GM23338 (cell line): ENCODE results near the gene SORBS2. TPM values are rescaled to one million over a fixed set of nuclear protein-coding genes. Genes with fewer than 3 reads are reported as not detected.

Experiments
- ATAC-seq: fragments of 200-7000 bp; cut with Tn5 transposase; 3 replicates; pipeline ENCODE4 v1.9.1; 2020
- DNase-seq: peaks from one replicate; pipeline ENCODE4 v3.0.0-alpha.2; 2015; ENCODE audit warnings: low spot score
- H2AFZ ChIP-seq: fragments of 200-600 bp; sonication (generic); 2 replicates; pipeline ENCODE4 v1.8.0; 2016; ENCODE audit warnings: antibody characterized with exemption, mild to moderate bottlenecking, moderate library complexity
- H3F3A ChIP-seq: fragments of 200-600 bp; sonication (generic); replicated peaks from 2 replicates; pipeline ENCODE4 v1.8.0; 2017; ENCODE audit warnings: antibody characterized with exemption, mixed run types, low read depth
- H3K27ac ChIP-seq: fragments of 200-600 bp; sonication (generic); 2 replicates; pipeline ENCODE4 v1.6.1; 2016; ENCODE audit warnings: low read depth
- H3K27me3 ChIP-seq: fragments of 200-600 bp; sonication (generic); 2 replicates; pipeline ENCODE4 v1.8.0; 2016; ENCODE audit warnings: mild to moderate bottlenecking, mixed run types, moderate library complexity; ENCODE audit not compliant: insufficient read depth
- H3K36me3 ChIP-seq: fragments of 200-600 bp; sonication (generic); 2 replicates; pipeline ENCODE4 v1.8.0; 2016; ENCODE audit warnings: mild to moderate bottlenecking; ENCODE audit not compliant: insufficient read depth
- H3K4me1 ChIP-seq: fragments of 200-600 bp; sonication (generic); 2 replicates; pipeline ENCODE4 v1.8.0; 2016; ENCODE audit warnings: mild to moderate bottlenecking, moderate library complexity; ENCODE audit not compliant: insufficient read depth
- H3K4me2 ChIP-seq: fragments of 200-600 bp; sonication (generic); 2 replicates; pipeline ENCODE4 v1.7.1; 2017; ENCODE audit warnings: mixed run types
- H3K4me3 ChIP-seq: fragments of 200-600 bp; sonication (generic); 2 replicates; pipeline ENCODE4 v1.6.1; 2016; ENCODE audit warnings: mixed run types
- H3K79me2 ChIP-seq: fragments of 200-600 bp; sonication (generic); replicated peaks from 2 replicates; pipeline ENCODE4 v1.8.0; 2017; ENCODE audit warnings: mild to moderate bottlenecking; ENCODE audit not compliant: insufficient read depth
- H3K9me2 ChIP-seq: fragments of 200-600 bp; sonication (generic); 2 replicates; pipeline ENCODE4 v1.8.0; 2017; ENCODE audit not compliant: insufficient read depth
- H4K20me1 ChIP-seq: fragments of 200-600 bp; sonication (generic); replicated peaks from 2 replicates; pipeline ENCODE4 v1.8.0; 2017; ENCODE audit warnings: mild to moderate bottlenecking; ENCODE audit not compliant: insufficient read depth
- H3K27ac Mint-ChIP-seq: 2 replicates; pipeline ENCODE4 v1.8.0; 2020; ENCODE audit warnings: inconsistent platforms, mild to moderate bottlenecking, moderate library complexity, mixed read lengths
- H3K27me3 Mint-ChIP-seq: 3 replicates; pipeline ENCODE4 v1.8.0; 2022; ENCODE audit warnings: low read depth, mild to moderate bottlenecking, moderate library complexity, mixed read lengths, inconsistent platforms; ENCODE audit not compliant: insufficient read depth, poor library complexity
- H3K36me3 Mint-ChIP-seq: 3 replicates; pipeline ENCODE4 v1.8.0; 2021; ENCODE audit warnings: low read depth, mild to moderate bottlenecking, inconsistent platforms, moderate library complexity, mixed read lengths
- H3K4me1 Mint-ChIP-seq: 3 replicates; pipeline ENCODE4 v1.8.0; 2020; ENCODE audit warnings: mild to moderate bottlenecking, inconsistent platforms, mixed read lengths
- H3K4me3 Mint-ChIP-seq: 3 replicates; pipeline ENCODE4 v1.8.0; 2021; ENCODE audit warnings: moderate library complexity, mild to moderate bottlenecking, inconsistent platforms, mixed read lengths
- H3K9me3 Mint-ChIP-seq: 3 replicates; pipeline ENCODE4 v1.8.0; 2020; ENCODE audit warnings: moderate library complexity, mild to moderate bottlenecking, inconsistent platforms, mixed read lengths
- CREB1 ChIP-seq: fragments of 250-450 bp; sonication (Bioruptor Pico); IDR thresholded peaks from 2 replicates; pipeline ENCODE4 v1.5.0; 2020; ENCODE audit warnings: low read depth, mild to moderate bottlenecking, moderate library complexity
- EZH2 ChIP-seq: fragments of 200-600 bp; sonication (generic); IDR thresholded peaks from one replicate; pipeline ENCODE4 v1.8.0; 2017; ENCODE audit warnings: antibody characterized with exemption, mild to moderate bottlenecking, low read depth; ENCODE audit not compliant: unreplicated experiment
- JUNB ChIP-seq: IDR thresholded peaks from one replicate; pipeline ENCODE4 v1.6.1; 2016; ENCODE audit warnings: antibody characterized with exemption; ENCODE audit not compliant: unreplicated experiment
- NANOG ChIP-seq: IDR thresholded peaks from 2 replicates; pipeline ENCODE4 v1.6.1; 2016; ENCODE audit warnings: antibody characterized with exemption, borderline replicate concordance
- ZNF331 ChIP-seq: fragments of 250-450 bp; sonication (Bioruptor Pico); IDR thresholded peaks from 2 replicates; pipeline ENCODE4 v1.5.0; 2020; ENCODE audit warnings: low read depth, mild to moderate bottlenecking, moderate library complexity
- polyA plus RNA-seq: library from polyadenylated mRNA; unstranded; fragments of >200 nt; fragmentation: Nextera tagmentation; extraction: Ambion mirVana; gene quantifications from 2 replicates; pipeline ENCODE4 v1.2.1, GENCODE V29; 2016
- total RNA-seq: library from RNA; depleted of rRNA; stranded (reverse); fragments of >200 nt; shearing (Covaris generic); gene quantifications from 2 replicates; pipeline ENCODE4 v1.2.3, GENCODE V29; 2014
- TF ChIP-seq, protein P1 (sequence below): fragments of 250-450 bp; sonication (Bioruptor Pico); IDR thresholded peaks from 2 replicates; pipeline ENCODE4 v1.5.0; 2020; ENCODE audit warnings: mild to moderate bottlenecking, moderate library complexity
- TF ChIP-seq, protein P2 (sequence below): IDR thresholded peaks from one replicate; pipeline ENCODE4 v1.6.1; 2018; ENCODE audit warnings: antibody characterized with exemption; ENCODE audit not compliant: unreplicated experiment
- TF ChIP-seq, protein P3 (sequence below), 2 experiments: fragments of 200-600 bp in 1 of 2; sonication (generic) in 1 of 2; conservative IDR thresholded peaks; 2 replicates each; pipeline versions ENCODE4 v1.5.1 to v1.6.1; 2016 to 2017; ENCODE audit warnings: antibody characterized with exemption in 2 of 2, low read depth in 2 of 2, mild to moderate bottlenecking in 2 of 2, moderate library complexity in 1 of 2

Gene SORBS2
- total and polyA plus RNA-seq, 2 experiments from 2014 or later = 17.8 to 27.6 TPM

DNA sequence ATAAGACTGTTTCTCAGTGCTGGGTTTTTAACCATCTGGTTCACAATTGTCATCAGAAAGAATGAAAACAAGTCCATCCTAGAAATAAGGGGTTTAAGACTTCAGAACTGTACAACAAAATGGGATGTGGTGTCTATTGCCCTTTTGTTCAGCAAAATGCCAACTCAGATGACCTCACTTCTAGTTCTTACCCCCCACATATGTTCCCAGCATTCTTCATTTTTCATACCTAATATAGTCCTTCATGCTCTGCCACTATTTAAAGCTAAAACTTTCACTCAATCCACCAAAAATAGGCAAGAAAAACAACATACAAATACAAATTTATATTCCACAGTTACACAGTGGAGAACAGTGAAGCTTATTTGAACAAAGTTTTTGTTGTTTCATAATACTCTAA is 111.4 kb downstream of the SORBS2 start (continued):
- TF ChIP-seq, protein P1, sequence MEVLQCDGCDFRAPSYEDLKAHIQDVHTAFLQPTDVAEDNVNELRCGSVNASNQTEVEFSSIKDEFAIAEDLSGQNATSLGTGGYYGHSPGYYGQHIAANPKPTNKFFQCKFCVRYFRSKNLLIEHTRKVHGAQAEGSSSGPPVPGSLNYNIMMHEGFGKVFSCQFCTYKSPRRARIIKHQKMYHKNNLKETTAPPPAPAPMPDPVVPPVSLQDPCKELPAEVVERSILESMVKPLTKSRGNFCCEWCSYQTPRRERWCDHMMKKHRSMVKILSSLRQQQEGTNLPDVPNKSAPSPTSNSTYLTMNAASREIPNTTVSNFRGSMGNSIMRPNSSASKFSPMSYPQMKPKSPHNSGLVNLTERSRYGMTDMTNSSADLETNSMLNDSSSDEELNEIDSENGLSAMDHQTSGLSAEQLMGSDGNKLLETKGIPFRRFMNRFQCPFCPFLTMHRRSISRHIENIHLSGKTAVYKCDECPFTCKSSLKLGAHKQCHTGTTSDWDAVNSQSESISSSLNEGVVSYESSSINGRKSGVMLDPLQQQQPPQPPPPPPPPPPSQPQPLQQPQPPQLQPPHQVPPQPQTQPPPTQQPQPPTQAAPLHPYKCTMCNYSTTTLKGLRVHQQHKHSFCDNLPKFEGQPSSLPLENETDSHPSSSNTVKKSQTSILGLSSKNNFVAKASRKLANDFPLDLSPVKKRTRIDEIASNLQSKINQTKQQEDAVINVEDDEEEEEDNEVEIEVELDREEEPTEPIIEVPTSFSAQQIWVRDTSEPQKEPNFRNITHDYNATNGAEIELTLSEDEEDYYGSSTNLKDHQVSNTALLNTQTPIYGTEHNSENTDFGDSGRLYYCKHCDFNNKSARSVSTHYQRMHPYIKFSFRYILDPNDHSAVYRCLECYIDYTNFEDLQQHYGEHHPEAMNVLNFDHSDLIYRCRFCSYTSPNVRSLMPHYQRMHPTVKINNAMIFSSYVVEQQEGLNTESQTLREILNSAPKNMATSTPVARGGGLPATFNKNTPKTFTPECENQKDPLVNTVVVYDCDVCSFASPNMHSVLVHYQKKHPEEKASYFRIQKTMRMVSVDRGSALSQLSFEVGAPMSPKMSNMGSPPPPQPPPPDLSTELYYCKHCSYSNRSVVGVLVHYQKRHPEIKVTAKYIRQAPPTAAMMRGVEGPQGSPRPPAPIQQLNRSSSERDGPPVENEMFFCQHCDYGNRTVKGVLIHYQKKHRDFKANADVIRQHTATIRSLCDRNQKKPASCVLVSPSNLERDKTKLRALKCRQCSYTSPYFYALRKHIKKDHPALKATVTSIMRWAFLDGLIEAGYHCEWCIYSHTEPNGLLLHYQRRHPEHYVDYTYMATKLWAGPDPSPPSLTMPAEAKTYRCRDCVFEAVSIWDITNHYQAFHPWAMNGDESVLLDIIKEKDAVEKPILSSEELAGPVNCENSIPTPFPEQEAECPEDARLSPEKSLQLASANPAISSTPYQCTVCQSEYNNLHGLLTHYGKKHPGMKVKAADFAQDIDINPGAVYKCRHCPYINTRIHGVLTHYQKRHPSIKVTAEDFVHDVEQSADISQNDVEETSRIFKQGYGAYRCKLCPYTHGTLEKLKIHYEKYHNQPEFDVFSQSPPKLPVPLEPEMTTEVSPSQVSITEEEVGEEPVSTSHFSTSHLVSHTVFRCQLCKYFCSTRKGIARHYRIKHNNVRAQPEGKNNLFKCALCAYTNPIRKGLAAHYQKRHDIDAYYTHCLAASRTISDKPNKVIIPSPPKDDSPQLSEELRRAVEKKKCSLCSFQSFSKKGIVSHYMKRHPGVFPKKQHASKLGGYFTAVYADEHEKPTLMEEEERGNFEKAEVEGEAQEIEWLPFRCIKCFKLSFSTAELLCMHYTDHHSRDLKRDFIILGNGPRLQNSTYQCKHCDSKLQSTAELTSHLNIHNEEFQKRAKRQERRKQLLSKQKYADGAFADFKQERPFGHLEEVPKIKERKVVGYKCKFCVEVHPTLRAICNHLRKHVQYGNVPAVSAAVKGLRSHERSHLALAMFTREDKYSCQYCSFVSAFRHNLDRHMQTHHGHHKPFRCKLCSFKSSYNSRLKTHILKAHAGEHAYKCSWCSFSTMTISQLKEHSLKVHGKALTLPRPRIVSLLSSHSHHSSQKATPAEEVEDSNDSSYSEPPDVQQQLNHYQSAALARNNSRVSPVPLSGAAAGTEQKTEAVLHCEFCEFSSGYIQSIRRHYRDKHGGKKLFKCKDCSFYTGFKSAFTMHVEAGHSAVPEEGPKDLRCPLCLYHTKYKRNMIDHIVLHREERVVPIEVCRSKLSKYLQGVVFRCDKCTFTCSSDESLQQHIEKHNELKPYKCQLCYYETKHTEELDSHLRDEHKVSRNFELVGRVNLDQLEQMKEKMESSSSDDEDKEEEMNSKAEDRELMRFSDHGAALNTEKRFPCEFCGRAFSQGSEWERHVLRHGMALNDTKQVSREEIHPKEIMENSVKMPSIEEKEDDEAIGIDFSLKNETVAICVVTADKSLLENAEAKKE = no peak
- TF ChIP-seq JUNB (no peak), ZNF331 (CRISPR knock-in tag) (no peak), EZH2 (no peak), CREB1 (CRISPR knock-in tag) (no peak)

DNA sequence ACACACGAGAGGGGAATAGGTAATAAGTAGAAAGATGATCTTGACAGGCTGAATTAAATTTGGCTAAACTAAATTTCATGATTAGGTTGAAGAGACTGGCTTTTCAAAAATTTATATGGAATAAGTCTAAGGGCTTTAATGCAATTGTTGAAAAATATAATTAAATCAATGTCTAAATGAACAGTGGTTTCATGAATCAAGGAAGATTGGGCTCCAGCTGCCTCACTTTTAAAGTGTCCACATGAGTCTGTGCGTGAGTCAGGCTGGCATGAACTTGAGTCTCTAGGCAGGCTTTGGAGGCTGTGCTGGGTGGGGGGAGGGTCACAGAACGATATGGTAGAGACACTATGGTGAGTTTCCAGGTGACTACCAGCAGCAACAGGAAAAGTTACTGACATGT is 111.9 kb downstream of the SORBS2 start:
- Mint-ChIP-seq H3K27me3 (no peaks in the 10 kb centered on the region), H3K4me3 (no peak overlapping the region), H3K36me3 (peaks cover 6% of the 10 kb centered on the region), H3K27ac (no peak overlapping the region), H3K4me1 (peaks cover 24% of the 10 kb centered on the region), H3K9me3 (peaks cover 6% of the 10 kb centered on the region; the same call in 2 of the 3 replicates)
- no peaks in the 10 kb centered on the region for H3K27me3 ChIP-seq
- H3K36me3 ChIP-seq = no peaks in the 10 kb centered on the region
- H3F3A ChIP-seq = no peaks in the 10 kb centered on the region
- H3K27ac ChIP-seq = no peak overlapping the region
- H3K4me2 ChIP-seq = no peak overlapping the region
- H3K4me1 ChIP-seq = peaks cover 5% of the 10 kb centered on the region
- no peaks in the 10 kb centered on the region for H3K79me2 ChIP-seq
- DNase-seq (no peak), ATAC-seq (no peak)
- no peaks in the 10 kb centered on the region for H4K20me1 ChIP-seq
- no peak overlapping the region for H2AFZ ChIP-seq
- H3K9me2 ChIP-seq = no peaks in the 10 kb centered on the region
- no peak overlapping the region for H3K4me3 ChIP-seq
- TF ChIP-seq, protein P2, sequence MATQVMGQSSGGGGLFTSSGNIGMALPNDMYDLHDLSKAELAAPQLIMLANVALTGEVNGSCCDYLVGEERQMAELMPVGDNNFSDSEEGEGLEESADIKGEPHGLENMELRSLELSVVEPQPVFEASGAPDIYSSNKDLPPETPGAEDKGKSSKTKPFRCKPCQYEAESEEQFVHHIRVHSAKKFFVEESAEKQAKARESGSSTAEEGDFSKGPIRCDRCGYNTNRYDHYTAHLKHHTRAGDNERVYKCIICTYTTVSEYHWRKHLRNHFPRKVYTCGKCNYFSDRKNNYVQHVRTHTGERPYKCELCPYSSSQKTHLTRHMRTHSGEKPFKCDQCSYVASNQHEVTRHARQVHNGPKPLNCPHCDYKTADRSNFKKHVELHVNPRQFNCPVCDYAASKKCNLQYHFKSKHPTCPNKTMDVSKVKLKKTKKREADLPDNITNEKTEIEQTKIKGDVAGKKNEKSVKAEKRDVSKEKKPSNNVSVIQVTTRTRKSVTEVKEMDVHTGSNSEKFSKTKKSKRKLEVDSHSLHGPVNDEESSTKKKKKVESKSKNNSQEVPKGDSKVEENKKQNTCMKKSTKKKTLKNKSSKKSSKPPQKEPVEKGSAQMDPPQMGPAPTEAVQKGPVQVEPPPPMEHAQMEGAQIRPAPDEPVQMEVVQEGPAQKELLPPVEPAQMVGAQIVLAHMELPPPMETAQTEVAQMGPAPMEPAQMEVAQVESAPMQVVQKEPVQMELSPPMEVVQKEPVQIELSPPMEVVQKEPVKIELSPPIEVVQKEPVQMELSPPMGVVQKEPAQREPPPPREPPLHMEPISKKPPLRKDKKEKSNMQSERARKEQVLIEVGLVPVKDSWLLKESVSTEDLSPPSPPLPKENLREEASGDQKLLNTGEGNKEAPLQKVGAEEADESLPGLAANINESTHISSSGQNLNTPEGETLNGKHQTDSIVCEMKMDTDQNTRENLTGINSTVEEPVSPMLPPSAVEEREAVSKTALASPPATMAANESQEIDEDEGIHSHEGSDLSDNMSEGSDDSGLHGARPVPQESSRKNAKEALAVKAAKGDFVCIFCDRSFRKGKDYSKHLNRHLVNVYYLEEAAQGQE = no peak
- TF ChIP-seq NANOG = no peak
- TF ChIP-seq, protein P3, sequence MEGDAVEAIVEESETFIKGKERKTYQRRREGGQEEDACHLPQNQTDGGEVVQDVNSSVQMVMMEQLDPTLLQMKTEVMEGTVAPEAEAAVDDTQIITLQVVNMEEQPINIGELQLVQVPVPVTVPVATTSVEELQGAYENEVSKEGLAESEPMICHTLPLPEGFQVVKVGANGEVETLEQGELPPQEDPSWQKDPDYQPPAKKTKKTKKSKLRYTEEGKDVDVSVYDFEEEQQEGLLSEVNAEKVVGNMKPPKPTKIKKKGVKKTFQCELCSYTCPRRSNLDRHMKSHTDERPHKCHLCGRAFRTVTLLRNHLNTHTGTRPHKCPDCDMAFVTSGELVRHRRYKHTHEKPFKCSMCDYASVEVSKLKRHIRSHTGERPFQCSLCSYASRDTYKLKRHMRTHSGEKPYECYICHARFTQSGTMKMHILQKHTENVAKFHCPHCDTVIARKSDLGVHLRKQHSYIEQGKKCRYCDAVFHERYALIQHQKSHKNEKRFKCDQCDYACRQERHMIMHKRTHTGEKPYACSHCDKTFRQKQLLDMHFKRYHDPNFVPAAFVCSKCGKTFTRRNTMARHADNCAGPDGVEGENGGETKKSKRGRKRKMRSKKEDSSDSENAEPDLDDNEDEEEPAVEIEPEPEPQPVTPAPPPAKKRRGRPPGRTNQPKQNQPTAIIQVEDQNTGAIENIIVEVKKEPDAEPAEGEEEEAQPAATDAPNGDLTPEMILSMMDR (conservative IDR thresholded peaks at IDR 0.05; ENCODE audit: low read depth in 2 of 2) = no peak
